ENCODE measurements around the gene PSENEN.

The PSENEN gene

DNA sequence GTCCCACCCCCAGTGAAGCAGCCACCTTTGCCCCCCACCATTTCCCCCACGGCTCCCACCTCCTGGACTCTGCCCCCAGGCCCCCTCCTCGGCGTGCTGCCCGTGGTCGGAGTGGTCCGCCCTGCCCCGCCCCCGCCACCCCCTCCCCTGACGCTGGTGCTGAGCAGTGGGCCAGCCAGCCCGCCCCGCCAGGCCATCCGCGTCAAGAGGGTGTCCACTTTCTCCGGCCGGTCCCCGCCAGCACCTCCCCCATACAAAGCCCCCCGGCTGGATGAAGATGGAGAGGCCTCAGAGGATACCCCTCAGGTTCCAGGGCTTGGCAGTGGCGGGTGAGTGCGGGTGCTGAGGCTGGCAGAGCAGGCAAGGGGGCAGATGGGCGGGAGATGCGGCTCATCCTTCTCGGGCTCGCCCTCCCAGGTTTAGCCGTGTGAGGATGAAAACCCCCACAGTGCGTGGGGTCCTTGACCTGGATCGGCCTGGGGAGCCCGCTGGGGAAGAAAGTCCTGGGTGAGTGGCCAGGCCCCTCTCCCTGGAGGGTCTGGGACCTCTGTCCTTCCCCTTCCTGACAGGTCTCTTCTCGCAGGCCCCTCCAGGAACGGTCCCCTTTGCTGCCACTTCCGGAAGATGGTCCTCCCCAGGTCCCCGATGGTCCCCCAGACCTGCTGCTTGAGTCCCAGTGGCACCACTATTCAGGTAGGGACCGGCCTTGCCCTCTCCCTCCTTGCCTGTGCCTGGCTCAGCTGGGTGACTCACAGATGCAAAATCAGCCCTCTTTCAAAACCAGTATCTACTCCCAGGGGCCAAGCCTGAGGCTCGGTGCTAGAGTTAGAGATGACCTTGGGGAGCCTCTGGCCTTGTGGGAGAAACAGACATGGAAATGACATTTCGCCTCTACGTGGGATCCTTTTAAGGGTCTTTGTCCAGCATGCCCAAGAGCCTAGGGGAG lies 12.0 kb upstream of the PSENEN start:
- no peak for DNase-seq (ENCODE audit: low read depth)

DNA sequence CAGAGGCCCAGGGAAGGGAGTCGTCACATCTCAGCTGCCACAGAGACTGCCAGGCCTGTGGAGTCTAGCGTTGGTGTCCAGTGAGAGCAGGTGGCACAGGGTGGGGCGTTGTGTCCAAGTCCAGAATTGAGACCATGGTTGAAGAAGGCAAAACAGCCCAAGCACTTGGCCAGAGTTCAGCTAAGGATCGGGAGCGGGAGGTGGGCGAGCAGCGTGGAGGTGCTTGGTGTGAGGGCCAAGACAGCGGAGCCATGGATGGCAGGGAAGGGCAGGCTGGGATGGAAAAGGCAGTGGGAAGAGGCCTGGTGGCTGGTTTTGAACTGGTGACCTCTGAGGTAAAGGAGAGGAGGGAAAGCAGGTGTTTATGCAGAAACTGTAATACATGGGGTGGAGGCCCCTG lies 11.2 kb upstream of the PSENEN start:
- DNase-seq (ENCODE audit: low read depth): no peak

DNA sequence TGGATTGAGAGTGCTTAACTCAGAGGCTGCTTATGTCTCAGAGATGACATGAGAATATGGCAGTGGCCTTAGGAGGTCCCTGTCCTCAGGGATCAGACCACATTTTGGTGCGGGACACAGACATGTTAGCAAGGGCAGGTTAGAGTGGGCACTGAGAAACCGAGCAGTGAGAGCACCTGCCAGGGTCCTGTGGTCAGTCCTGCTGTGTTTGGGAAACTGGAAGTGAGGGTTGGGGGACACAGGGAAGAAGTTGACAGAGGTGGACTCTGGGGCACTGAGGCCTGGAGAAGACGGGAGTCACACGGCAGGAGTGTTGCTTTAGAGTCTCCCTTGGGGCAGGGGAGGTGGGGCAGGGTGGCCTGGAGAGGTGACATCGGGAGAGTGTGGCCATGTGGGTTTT lies 10.6 kb upstream of the PSENEN start:
- DNase-seq (ENCODE audit: low read depth): no peak

DNA sequence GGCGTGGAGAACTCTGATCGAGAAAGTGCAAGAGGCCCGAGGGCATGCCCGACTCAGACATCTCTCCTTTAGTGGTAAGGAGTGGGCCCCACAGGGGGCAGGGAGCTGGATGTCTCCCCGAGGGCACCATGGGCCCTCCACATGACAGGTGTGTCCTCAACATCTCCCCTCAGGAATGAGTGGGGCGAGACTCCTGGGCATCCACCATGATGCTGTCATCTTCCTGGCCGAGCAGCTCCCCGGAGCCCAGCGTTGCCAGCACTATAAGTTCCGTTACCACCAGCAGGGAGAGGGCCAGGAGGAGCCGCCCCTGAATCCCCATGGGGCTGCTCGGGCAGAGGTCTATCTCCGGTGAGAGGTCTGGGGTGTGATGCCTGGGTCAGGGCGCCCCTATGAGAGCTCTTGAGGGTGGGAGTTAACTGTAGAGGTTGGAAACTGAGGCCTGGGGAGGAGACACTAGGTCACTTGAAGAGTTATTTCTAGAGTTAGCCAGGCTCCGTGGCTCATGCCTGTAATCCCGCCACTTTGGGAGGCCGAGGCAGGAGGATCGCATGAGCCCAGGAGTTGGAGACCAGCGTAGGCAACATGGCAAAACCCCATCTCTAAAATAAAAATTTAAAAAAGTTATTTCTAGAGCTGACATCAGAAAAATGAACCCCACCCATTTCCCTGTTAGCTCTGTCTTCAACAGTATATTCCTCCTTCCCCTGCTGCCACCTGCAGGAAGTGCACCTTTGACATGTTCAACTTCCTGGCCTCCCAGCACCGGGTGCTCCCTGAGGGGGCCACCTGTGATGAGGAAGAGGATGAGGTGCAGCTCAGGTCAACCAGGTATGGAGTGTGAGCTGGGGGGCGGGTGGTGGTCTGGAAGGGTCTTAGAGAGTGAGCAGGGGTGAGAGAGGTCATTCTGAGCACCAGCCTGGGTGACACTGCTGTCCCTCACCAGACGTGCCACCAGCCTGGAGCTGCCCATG lies 8.3 kb upstream of the PSENEN start:
- DNase-seq (ENCODE audit: low read depth): no peak

DNA sequence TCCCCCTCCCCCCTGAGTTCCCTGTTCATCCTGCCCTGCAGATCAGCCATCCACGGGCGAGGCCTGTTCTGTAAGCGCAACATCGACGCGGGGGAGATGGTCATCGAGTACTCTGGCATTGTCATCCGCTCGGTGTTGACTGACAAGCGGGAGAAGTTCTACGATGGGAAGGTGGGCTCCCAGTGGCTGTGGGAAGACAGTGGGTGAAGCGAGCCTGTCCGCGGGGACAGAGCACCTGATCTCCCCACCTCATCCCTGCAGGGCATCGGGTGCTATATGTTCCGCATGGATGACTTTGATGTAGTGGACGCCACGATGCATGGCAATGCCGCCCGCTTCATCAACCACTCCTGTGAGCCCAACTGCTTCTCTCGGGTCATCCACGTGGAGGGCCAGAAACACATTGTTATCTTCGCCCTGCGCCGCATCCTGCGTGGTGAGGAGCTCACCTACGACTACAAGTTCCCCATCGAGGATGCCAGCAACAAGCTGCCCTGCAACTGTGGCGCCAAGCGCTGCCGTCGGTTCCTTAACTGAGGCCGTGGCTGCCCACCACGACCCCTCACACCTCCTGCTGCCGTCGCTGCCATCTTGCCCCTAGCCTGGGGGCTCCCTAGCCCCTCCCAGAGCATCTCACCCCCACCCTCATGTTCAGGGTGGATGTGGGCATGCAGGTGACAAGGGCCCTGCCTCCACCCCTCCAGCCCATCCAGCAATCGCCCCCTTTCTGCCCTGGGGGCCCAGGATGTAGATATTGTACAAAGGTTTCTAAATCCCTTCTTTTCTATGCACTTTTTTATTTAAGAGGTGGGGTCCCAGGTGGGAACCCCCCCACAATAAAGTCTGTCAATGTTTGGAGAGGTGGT lies 7.2 kb upstream of the PSENEN start:
- no peak for DNase-seq (ENCODE audit: low read depth)

DNA sequence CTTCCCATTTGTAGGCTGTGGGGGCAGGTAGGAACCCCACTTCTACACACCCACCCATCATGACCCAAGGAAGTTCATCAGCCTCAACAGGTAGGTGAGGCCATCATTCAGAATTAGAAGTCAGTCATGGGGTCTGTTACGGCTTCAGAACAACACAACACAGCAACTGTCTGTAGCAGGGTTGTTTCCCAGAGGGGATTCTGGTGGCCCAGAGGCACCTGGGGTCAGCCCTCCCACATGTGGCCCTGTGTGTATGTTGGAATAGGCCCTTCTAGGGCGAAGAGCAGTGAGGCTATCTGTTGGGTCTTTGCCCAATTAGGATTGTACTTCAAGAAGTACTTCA lies 6.6 kb upstream of the PSENEN start:
- no peak for DNase-seq (ENCODE audit: low read depth)

DNA sequence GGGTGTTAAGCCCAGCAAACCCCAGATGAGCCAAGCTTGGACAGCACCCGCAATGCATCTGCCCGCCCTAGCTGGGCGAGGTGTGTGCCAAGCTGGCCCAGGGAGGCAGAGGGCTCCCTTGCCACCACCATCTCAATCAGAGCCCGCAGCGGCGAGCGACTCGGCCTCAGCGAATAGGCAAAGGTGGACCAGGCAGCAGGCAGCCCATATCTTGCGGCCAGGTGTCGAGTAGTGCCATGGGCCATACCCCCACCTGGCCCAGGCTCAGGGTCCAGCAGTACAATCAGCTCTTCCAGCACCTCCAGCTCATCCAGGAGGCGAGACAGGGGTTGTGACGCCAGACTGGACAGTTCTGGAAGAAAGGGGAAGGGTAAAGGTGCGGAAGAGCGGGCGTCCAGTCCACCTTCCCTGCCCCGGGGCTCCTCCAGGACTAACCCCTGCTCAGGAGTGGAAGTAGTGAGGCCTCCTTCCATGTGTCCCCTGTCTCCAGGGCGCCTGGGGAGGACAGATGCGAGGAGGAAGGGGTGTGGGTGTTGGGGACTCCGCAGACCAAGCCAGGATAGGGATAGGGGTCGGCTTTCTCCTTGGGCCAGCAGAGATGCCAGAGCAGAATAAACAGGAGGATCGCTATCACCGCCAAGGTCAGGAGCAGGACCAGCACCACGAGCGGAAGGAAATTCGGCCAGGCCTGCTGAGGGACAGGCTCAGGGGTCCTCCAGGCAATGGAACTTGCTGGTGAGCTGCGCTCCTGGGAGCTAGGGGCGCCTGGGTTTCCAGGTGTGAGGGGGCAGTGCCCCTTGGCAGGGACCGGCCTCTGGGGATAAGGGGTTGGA lies 6.0 kb upstream of the PSENEN start:
- DNase-seq (ENCODE audit: low read depth): no peak

DNA sequence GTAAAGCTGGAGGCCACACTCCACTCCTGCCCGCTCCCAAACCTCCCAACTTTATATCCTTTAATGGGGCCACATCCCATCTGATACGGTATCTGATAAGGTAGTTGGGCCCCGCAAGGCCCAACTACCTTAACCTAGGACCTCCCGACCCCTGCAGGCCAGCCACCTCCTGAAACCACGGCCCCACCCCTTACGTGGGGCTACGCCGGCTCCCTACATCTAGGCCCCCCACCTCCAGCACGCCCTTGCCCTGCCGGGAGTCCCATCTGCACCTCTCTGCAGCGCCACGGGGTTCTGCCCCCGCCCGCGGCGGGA lies 5.4 kb upstream of the PSENEN start:
- no peak for DNase-seq (ENCODE audit: low read depth)

DNA sequence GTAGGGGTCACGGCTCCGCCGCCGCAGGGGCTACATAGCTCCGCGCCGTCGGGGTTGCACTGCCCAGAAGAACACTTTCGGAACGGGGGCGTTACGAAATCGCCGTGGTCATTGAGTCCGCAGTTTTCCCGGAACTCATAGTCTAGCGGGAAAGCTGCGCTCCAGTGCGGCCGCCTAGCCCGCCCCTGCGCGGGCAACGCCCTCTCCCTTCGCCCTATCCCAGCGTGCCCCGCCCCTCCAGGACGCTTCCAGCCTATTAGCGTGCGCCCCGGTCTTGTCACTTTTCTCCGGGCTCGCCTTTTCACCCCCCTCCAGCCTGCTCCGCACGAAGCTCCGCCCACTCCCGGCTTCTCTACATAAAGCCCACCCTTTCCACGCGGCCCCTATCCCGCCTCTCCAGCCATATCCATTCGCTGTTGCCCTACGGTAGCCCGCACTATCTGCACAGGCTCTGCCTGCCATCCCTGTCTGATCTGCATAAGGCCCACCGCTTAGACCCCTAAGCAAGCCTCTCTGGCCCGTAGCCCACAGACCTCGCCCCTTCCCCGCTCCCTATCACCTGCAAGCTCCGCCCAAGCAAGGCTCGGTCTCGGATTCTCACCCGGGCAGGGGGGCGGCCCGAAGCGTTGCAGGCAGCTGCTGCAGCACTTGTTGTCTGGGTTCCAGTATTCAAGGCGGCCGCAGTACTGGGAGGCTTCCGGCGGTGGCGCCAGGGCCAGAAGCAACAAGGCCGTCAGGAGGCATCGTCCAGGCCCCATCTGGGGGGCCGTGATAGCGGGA lies 4.8 kb upstream of the PSENEN start:
- peak; percentile 93 for DNase-seq (ENCODE audit: low read depth)

DNA sequence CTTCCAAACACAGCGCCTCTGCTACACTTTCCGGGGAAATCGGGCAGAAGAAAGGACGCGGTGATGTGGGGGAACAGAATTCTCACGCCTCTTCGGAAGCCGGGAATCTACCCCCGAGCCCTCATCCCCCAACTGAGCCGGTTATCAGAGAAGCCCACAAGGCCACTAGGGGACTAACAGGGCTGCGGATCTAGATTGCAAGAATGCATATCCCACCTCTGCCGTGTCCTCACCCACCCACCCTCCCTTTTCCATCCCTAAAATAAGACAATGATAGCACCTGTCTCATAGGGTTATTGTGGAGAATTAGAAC lies 4.3 kb upstream of the PSENEN start:
- no peak for DNase-seq (ENCODE audit: low read depth)

DNA sequence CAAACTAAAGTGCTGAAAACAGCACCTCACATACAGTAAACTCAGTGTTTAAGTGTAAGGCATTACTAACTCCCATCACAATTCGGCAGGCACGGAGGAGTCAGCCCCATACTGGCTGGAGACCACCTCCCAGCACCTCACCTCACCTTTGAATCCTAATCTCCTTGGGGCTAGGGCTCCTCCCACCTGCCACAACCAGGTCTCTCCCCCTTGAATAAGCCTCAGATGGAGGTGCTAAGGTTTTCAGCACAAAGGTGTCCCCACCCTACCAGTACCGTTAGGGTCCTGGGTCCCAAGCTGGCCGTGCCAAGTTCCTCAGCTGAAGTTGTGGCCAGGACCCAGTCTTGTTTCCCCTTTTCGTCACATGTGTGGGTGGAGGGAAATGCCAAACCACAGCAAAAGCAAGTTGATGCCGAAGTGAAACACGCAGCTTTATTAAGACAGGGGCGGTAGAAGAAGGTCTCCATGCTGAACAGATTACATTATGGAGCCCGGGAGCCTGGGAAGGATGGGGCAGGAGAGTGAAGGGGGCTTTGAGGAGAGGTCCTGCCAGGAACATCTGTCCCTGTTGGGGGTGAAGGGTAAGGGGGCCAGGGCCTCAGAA lies 3.2 kb upstream of the PSENEN start, which contains the start of gene IGFLR1:
IGFLR1 (minus strand) TSS at position 332 of the 604 bp plus-strand sequence. CDS start 1,272 bp downstream, outside the sequence.
- DNase-seq (ENCODE audit: low read depth): peak; percentile 42

DNA sequence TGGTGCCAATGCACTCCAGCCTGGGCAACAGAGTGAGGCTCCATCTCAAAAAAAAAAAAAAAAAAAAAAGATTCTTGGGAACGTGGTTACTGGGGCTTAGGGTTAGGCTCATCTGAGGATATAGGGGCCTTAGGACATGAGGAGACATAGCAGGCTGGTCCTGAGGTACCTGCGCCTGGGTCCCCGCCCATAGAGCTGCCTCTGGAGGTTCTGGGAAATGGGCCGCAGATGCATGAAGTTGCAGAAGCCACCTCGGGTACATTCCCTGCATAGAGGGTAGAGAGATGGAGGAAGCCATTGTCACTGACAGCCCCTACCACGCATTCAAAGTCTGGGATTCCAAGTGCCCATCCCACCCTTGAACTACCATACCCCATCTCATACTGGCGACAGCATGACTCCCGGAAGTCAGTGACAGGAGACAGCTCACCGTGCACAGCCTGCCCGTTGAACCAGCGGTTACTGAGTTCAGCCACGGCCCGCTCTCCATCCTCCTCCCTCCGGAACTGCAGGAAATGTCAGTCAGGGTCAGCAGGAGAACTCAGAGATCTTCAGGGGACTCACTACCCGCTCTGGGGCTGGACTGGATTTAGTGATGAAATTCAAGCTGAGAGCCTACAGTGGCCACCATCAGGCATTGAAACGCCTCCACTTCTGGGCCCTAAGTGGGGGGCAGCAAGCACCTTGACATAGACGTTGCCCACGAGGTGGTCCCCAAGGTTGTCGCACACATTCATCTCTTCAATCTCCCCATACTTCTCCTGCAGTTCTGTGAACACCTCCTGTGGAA lies 1.6 kb upstream of the PSENEN start:
- DNase-seq (ENCODE audit: low read depth): no peak

DNA sequence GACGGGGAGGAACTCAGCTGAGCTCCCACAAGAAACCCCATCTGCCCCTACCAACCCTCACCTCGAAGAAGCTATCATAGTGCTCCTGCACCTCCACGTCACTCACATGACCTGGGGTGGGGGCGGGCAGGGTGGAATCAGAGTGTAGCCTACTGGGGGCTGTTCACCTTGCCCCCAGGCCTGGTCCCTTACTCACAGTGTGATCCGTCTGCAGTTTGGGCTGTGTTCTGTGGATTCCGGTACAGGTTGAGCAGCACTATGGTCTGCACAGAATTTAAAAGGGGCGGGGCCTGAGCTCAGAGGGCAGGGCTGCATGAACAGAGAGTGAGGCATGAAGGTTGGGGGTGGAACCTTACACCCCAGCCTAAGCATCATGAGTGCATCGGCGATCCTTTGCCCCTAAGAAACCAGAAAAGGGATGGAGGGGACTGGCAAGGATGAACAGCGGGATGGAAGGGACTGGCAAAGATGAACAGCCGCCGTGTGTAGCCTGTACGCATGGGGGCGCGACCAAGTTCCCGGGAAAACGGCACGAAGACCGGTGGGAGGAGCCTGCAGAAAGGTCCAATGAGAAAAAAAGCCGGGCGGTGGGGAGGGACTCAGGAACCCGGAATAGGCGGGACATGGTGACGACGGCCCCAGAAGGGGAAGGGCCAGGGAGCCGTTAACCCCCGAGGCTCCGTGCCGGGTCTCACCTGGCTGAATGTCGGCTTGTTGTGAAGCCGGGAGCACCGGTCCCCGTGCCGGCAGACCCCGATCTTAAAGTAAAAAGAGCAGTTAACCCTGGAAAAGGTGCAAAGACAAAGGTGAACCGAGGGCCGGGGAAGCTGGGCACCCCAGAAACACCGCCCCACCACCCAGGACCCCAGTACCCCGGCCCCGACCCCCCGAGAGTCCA lies 772 bp upstream of the PSENEN start:
- peak; percentile 83 for DNase-seq (ENCODE audit: low read depth)

DNA sequence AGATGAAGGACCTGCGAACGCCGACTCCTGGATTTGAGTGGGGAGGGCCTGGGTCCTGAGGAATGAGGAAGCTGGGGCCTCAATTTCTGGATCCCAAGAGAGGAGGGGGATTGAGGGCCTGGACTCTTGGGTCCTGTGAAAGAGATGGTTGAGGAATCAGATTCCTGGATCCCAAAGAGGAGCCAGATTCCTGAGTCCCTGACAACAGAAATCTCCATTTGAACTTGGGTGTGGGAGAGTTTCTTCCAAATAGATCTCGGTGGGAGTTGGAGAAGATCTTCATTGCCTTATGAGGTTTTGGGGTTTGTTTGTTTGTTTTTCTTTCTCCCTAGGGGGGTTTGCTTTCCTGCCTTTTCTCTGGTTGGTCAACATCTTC lies 624 bp downstream of the PSENEN start:
- no peak for DNase-seq (ENCODE audit: low read depth)

DNA sequence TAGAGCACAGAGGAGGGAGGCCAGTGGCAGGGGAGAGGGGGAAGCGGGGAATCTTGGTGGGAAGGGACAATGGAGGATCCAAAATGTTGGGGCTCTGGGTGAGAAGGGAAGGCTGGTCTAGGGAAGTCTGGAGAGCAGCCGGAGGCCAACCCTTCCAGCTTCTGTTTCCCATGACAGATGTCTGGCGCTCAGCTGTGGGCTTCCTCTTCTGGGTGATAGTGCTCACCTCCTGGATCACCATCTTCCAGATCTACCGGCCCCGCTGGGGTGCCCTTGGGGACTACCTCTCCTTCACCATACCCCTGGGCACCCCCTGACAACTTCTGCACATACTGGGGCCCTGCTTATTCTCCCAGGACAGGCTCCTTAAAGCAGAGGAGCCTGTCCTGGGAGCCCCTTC lies 1.1 kb downstream of the PSENEN start:
- no peak for DNase-seq (ENCODE audit: low read depth)

DNA sequence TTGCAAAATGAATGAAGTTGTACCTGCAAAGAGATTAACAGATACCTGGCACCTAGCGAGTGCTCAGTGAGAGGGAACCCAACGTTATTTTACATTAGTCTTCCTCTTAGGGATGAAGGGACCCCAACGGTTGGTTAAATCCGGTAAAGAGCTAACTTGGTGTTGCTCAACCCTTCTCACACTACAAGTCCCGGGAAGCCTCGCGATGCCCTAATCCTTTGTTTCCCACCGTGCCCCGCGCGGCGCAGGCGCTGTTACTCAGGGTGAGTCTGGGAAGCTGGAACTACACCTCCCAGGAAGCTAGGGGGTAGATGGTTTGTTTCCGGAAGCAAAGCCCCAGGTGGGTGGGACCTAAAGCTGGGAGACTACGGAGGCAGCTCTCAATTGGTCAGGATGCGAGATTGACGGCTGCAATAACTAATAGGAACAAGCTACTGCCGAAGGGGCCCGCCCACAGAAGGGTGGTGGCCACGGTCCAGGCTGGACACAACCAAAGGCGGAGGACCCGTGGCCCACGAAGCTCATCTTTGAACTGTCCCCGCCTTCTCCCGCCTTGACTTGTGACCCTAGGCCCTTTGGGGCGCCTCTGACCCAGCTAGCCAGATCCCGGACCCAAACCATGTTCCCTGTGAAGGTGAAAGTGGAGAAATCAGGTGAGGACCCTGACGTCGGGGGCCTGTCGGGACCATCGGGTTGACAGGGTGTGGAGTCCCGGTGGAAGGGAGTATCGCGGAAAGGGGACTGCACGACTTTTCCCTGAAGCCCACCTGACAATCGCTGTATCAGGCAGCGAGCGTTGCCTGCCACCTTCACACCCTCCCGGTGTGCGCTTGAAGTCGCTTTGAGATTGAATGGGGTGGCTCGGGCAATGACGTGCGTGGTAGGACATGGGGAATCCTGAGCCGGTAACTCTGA lies 2.9 kb downstream of the PSENEN start, which contains the start of gene LIN37:
LIN37 (plus strand) TSS at position 471 of the 915 bp plus-strand sequence; CDS start at position 620, 149 bp downstream.
- peak; percentile 98 for DNase-seq (ENCODE audit: low read depth)

DNA sequence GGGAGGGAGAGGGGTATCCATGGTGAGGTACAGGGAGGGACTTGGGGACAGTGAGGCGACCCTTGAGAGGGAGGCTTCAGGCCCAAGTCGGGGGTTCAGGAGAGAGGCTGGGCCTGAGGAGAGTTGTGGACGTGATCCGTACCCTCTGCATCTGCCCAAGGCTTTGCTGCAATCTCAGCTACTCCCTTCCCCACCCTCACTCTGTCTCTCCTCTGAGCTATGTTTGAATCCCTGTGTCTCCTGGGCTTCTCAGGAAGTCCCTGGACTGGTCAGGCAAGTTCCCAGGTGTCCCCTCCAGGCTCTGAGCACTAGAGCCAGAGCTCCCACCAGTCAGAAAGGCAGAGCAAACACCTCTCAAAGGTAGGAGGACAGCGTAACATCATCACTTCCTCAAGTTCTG lies 4.7 kb downstream of the PSENEN start:
- DNase-seq (ENCODE audit: low read depth): no peak

All from activated T-helper 1 cell treated with Interleukin-2 at 50 U/mL for 16 hours (primary cell).